Mesothelial cell of epicardium (in vitro differentiated cells): ENCODE measurements around the gene KPNA4. TPM values are rescaled to one million over a fixed set of nuclear protein-coding genes. Genes with fewer than 3 reads are reported as not detected.

Experiments
- DNase-seq, 2 experiments: peaks; one replicate each; pipeline ENCODE4 v3.0.0; 2021; ENCODE audit warnings: low spot score in 2 of 2; ENCODE audit not compliant: unreplicated experiment in 2 of 2
- H3K27ac Mint-ChIP-seq: 2 replicates; pipeline ENCODE4 v1.8.0; 2021; ENCODE audit warnings: mixed read lengths
- H3K27me3 Mint-ChIP-seq: 2 replicates; pipeline ENCODE4 v1.8.0; 2021; ENCODE audit warnings: low read depth, mixed read lengths
- H3K36me3 Mint-ChIP-seq: 2 replicates; pipeline ENCODE4 v1.8.0; 2021; ENCODE audit warnings: mixed read lengths
- H3K4me1 Mint-ChIP-seq: 2 replicates; pipeline ENCODE4 v1.8.0; 2021; ENCODE audit warnings: mixed read lengths
- H3K4me3 Mint-ChIP-seq: 2 replicates; pipeline ENCODE4 v1.8.0; 2021; ENCODE audit warnings: mild to moderate bottlenecking, moderate library complexity, mixed read lengths
- H3K9me3 Mint-ChIP-seq: 2 replicates; pipeline ENCODE4 v1.8.0; 2021; ENCODE audit warnings: mixed read lengths
- total RNA-seq: library from RNA; stranded (reverse); gene quantifications from 3 replicates; pipeline ENCODE4 v1.2.1, GENCODE V29; 2021
- TF ChIP-seq, protein P1 (sequence below): fragments of 200-600 bp; sonication (generic); IDR thresholded peaks from one replicate; pipeline ENCODE4 v1.5.0; 2021; ENCODE audit warnings: antibody characterized with exemption; ENCODE audit not compliant: unreplicated experiment

The KPNA4 gene
- total RNA-seq, 1 donor from 2014 or later, result 61.1 TPM

- peaks cover 53% of the 10 kb centered on the region for H3K4me1 Mint-ChIP-seq
- H3K27ac Mint-ChIP-seq, result peak overlapping the region; percentile 37
- DNase-seq, result no peak
- peaks cover 9% of the 10 kb centered on the region for H3K36me3 Mint-ChIP-seq
- H3K9me3 Mint-ChIP-seq, result no peaks in the 10 kb centered on the region
- no peaks in the 10 kb centered on the region for H3K27me3 Mint-ChIP-seq
- peak overlapping the region; percentile 54 for H3K4me3 Mint-ChIP-seq
- TF ChIP-seq, protein P1, sequence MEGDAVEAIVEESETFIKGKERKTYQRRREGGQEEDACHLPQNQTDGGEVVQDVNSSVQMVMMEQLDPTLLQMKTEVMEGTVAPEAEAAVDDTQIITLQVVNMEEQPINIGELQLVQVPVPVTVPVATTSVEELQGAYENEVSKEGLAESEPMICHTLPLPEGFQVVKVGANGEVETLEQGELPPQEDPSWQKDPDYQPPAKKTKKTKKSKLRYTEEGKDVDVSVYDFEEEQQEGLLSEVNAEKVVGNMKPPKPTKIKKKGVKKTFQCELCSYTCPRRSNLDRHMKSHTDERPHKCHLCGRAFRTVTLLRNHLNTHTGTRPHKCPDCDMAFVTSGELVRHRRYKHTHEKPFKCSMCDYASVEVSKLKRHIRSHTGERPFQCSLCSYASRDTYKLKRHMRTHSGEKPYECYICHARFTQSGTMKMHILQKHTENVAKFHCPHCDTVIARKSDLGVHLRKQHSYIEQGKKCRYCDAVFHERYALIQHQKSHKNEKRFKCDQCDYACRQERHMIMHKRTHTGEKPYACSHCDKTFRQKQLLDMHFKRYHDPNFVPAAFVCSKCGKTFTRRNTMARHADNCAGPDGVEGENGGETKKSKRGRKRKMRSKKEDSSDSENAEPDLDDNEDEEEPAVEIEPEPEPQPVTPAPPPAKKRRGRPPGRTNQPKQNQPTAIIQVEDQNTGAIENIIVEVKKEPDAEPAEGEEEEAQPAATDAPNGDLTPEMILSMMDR, result no peak
Observed at GRCh38 chr3:160562952-160563351, 2.4 kb downstream of the KPNA4 start.

DNA sequence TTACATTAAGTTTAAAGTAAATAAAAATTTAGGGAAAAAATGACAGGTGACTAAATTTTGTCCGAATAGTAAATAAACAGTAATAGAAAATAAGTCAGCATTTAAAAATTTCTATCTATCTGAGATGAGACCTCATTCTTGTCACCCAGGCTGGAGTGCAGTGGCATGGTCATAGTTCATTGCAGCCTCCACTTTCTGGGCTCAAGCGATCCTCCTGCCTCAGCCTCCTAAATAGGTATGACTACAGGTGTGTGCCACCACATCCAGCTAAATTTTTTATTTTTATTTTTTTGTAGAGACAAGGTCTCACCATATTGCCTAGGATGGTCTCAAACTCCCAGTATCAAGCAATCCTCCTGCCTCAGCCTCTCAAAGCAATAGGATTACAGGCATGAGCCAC lies 7.8 kb downstream of the KPNA4 start:
- H3K9me3 Mint-ChIP-seq, result peaks cover 3% of the 10 kb centered on the region
- TF ChIP-seq, protein P1, result no peak
- H3K27ac Mint-ChIP-seq, result no peak overlapping the region
- DNase-seq, result no peak
- no peak overlapping the region for H3K4me3 Mint-ChIP-seq
- H3K36me3 Mint-ChIP-seq, result peaks cover 7% of the 10 kb centered on the region
- H3K4me1 Mint-ChIP-seq, result peaks cover 22% of the 10 kb centered on the region
- H3K27me3 Mint-ChIP-seq, result no peaks in the 10 kb centered on the region

- H3K36me3 Mint-ChIP-seq, result peaks cover 19% of the 10 kb centered on the region
- H3K9me3 Mint-ChIP-seq, result peaks cover 16% of the 10 kb centered on the region
- DNase-seq, result no peak
- no peak overlapping the region for H3K4me3 Mint-ChIP-seq
- peaks cover 9% of the 10 kb centered on the region for H3K4me1 Mint-ChIP-seq
- TF ChIP-seq, protein P1, result no peak
- no peak overlapping the region for H3K27ac Mint-ChIP-seq
- no peaks in the 10 kb centered on the region for H3K27me3 Mint-ChIP-seq
Observed at GRCh38 chr3:160556141-160556540, 9.2 kb downstream of the KPNA4 start.

DNA sequence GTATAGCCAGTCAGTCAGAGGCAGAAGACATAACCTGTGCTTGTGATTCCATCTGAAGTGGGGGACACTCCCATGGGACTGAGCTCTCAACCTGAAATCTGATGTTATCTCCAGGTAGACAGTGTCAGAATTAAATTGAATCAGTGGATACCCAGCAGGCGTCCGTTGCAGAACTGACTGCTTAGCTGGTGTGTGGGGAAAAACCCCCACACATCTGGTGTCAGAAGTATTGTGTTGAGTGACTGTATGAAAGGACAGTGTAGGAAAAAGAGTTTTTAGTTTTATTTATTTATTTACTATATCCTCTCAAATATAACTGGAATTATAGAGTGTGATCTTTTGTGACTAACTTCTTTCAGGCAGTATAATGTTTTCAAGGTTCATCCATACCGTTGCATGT lies 10.4 kb downstream of the KPNA4 start:
- H3K4me1 Mint-ChIP-seq, result peaks cover 4% of the 10 kb centered on the region
- H3K4me3 Mint-ChIP-seq, result no peak overlapping the region
- TF ChIP-seq, protein P1, result no peak
- no peak for DNase-seq
- H3K27ac Mint-ChIP-seq, result no peak overlapping the region
- H3K9me3 Mint-ChIP-seq, result peaks cover 25% of the 10 kb centered on the region
- no peaks in the 10 kb centered on the region for H3K27me3 Mint-ChIP-seq
- H3K36me3 Mint-ChIP-seq, result peaks cover 29% of the 10 kb centered on the region

GRCh38 chr3:160553827-160554226 lies 11.5 kb downstream of the KPNA4 start:
- Mint-ChIP-seq H3K4me1 (peaks cover under 1% of the 10 kb centered on the region), H3K36me3 (peaks cover 40% of the 10 kb centered on the region), H3K27me3 (no peaks in the 10 kb centered on the region), H3K4me3 (no peak overlapping the region), H3K9me3 (peaks cover 33% of the 10 kb centered on the region), H3K27ac (no peak overlapping the region)
- TF ChIP-seq, protein P1, result no peak
- DNase-seq, result no peak

- no peak for DNase-seq
- Mint-ChIP-seq H3K9me3 (peaks cover 29% of the 10 kb centered on the region), H3K27ac (no peak overlapping the region), H3K36me3 (peaks cover 30% of the 10 kb centered on the region), H3K4me3 (no peak overlapping the region), H3K27me3 (no peaks in the 10 kb centered on the region), H3K4me1 (peaks cover 18% of the 10 kb centered on the region)
- TF ChIP-seq, protein P1, result no peak
Observed at GRCh38 chr3:160546727-160547126, 18.6 kb downstream of the KPNA4 start.
